Left colon (tissue), 2 donors: ENCODE results near the gene TCF4. TPM values are rescaled to one million over a fixed set of nuclear protein-coding genes. Genes with fewer than 3 reads are reported as not detected.
"Not testable (repeated sequence)": the region's sequence is repeated elsewhere in the genome, so short reads cannot be mapped to it uniquely, and the experiment has no call there.

Experiments
- ATAC-seq: fragments of 200-7000 bp; cut with Tn5 transposase; one replicate; pipeline ENCODE4 v1.9.1; 2020; ENCODE audit warnings: mild to moderate bottlenecking, moderate library complexity
- DNase-seq, 2 donors: peaks; one replicate each; pipeline ENCODE4 v3.0.0-alpha.2; 2020
- intact Hi-C, 2 donors: fragments of 100-400 bp; cut with DNase I in 1 of 2; cut with micrococcal nuclease in 1 of 2; formaldehyde crosslinking; loops; one replicate each; pipeline versions ENCODE4 v1.11.2 to v1.14.0; 2022; cut with DNase I, micrococcal nuclease
- total RNA-seq, 2 donors: library from RNA; stranded (reverse); fragmentation: NEBNext Ultra II Directional; extraction: Animal tissue kit (Norgen Biotek cat#: 25700); gene quantifications; one replicate each; pipeline ENCODE4 v1.2.1, GENCODE V29; 2021
- donor health status: DM: no; HTN: no; CAD: no.
- donor health status: DM: yes; HTN: yes; CAD: no.

Gene TCF4
- total RNA-seq, 2 donors from 2014 or later, result 12.3 to 30.4 TPM

DNA sequence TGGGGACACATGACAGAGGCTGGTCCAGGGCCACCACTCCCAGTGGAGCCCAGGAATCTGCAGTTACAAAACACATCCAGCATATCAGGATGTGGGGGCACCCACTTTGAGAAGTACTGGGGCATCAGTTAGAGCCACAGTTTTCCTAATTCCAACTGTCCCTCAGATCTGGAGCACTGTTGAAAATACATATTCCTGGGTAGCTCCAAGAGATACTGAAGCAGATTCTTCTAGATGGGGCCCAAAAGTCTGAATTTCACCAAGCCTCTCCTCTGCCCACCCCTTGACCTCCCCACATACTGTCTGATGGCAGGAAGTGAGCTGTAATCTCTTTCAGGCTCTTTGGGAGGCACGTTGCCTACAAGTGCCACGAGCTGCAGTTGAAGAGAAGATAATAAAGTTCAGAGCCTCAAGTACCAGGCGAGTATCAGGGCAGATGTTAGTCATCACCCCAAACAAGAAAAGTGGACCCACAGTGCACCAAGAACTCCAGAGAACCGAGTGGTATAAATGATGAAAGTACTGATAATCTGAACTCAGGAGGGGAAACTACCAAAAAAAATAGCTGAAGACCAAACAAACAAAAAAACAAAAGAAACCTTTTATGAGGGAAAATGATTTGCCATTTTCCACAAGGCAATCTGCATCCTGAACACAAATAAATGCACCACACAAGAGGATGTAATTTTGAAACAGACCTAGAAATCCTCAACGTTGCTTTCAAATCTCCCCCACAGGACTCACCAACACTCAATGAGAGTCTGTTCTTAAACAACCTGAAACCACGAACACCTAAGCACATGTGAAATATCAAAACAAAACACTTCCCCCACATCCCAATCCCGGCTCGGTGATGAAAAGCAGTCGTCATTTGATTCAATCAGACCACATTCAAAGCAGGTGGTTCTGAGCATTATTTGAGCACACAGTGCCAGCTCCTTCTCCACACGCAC, 98.7 kb downstream of the TCF4 start:
- intact Hi-C loops, result no loop called here
- no peak for ATAC-seq
- DNase-seq, result no peak

DNA sequence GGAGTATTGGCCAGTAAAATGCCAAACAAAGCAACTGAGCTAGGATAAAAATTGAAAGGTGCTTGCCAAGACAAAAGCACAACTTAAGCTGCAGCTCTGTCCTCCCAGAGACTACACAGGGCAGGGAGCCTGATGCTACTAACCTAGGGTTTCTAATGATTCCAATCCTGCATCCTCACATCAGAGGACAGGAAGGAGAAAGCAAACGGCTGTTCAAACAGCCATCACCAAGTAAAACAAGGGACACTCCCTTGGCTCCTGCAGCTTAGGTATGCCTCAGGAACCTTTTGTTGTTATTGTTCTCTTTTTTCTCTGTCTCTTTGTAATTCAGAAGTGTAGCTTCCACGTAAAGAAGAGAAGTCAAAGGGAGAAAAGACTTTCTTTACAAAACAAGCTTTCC, 99.5 kb downstream of the TCF4 start:
- intact Hi-C loops, result no loop called here
- ATAC-seq, result no peak
- no peak for DNase-seq

DNA sequence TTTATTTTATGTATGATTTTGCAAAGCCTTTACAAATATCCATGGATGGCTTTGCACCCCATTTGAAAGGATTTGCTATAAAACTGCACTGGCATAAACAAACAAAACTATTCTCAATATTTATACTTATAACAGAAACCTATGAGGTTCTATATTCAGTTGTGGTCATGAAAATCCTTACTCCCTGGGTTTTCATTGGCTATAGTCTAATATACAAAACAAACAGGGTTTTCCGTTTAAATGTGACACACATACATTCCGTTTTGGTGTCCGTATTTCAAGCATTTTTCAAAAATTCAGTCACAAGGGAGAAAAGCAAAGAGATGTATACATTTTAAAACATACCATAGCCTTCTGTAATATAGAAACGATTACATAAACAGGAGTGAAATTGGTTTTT, 100.0 kb downstream of the TCF4 start:
- no peak for DNase-seq
- intact Hi-C loops, result no loop called here
- no peak for ATAC-seq

DNA sequence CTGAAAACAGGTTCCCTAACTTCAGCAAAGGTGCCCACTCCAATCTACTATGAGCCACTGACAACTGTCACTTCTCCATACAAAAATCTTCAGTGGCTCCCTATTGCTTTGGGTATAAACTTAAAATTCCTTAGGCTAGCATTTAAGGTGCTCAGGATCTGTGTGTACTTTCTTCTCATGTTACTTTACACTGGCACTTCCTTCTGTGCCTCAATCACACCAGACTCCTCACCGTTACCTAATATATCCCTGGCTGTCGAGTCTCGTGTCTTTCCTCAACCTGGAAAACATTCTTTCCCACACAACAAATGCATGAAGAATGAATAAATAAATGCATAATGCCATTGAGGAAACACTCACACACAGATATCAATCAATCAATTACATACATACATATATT, 101.1 kb downstream of the TCF4 start:
- DNase-seq (no peak), ATAC-seq (no peak)
- intact Hi-C loops, result no loop called here

DNA sequence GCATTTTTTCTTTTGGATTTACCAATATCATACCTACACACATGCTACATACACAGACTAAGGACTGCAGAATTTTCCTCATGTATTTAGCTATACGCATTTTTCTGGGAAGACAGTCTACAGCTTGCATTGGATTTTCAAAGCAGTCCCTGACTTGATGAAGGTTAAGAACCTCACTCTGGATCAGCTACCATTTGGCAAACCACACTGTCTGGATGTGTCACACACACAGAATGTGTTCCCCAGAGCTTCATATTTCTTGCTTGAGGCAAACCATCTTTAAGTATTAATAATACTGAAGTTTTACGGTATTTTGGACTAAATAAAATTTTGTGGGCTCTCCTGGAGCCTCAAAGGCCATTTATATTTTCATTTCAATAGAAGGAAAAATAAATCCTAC, 102.3 kb downstream of the TCF4 start:
- no peak for ATAC-seq

DNA sequence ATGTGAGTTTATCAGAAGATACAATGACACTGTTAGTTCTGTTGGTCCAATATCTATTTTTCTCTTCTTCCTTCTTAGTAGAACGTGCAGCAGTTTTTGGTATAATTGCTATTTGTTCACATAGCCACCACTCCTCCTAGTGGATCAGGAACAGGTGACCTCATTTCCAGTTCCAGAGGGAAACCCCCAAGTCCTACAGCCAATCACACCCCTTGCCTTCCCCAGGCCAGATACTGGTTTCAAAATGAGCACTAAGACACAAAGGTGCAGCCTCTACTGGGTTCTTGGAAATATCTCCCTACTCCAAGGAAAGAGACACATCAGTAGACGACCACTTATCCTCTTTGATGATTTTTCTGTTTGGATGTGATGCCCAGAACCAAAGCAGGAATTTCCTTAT, 103.2 kb downstream of the TCF4 start:
- no peak for ATAC-seq
- intact Hi-C loops, result no loop called here
- DNase-seq, result no peak

More for the DNA sequence above, 102.3 kb downstream of the TCF4 start:
- DNase-seq, result no peak
- intact Hi-C loops, result no loop called here

DNA sequence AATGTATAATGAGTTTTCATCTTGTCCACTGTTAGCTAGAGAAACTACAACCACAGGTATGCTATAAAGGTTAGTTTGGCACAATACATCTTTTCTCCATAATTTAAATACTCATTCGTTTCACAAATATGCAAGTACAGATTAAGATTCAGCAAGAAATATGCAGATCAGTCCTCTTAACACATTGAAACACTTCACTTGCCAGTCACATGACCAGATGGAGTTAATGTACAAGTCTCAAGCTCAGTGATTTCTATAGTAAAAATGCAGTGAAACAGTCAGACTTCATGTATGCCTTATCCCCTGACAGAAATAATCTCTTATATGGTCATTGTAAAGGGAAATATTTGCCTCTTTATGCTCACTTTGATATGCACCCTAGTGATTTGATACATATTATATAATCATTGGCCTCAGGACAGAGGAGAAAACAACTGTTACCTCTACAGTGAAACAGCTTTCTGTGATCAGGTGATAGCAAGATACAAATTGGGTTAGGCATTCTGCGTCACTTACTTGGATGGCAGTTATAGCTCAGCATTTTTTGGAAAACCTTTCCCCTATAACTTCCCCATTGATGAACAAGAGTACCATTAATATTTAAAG, 104.6 kb downstream of the TCF4 start:
- intact Hi-C loops, result no loop called here
- DNase-seq, result no peak
- no peak for ATAC-seq

DNA sequence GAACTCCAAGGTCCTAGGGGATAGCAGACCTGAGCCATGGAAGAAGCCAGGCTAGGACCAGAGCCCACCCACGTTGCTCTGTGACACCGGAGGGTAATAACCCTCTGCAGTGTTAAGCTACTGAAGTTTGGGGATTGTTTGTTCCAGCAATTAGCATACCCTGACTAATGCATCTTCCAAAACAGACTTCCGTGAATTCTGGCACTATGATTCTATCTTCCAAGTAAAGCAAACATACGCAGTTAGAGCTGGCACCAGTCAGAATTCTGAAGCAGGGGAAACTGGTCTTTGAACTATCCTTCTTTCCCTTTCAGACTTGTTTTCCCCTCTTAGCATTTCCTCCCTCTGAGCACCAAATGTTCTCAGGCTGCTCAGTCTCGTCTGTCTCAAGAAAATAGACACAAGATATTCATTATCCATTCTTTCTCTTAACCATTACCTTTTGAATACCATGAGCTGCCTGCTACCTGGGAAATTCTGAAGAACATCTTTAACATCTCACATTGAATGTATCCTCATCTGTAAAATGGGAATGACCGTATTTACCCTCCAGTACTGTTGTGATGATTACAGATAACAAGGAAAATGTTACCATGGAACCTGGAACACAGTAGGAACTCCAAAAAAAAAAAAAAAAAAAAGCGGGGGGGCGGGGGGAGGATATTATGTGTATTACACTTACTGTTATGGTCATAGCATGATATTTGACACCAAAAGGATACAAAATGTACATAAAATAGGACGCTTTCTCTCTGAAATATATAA, 108.2 kb downstream of the TCF4 start:
- DNase-seq (no peak), ATAC-seq (no peak)
- intact Hi-C loops, result no loop called here

DNA sequence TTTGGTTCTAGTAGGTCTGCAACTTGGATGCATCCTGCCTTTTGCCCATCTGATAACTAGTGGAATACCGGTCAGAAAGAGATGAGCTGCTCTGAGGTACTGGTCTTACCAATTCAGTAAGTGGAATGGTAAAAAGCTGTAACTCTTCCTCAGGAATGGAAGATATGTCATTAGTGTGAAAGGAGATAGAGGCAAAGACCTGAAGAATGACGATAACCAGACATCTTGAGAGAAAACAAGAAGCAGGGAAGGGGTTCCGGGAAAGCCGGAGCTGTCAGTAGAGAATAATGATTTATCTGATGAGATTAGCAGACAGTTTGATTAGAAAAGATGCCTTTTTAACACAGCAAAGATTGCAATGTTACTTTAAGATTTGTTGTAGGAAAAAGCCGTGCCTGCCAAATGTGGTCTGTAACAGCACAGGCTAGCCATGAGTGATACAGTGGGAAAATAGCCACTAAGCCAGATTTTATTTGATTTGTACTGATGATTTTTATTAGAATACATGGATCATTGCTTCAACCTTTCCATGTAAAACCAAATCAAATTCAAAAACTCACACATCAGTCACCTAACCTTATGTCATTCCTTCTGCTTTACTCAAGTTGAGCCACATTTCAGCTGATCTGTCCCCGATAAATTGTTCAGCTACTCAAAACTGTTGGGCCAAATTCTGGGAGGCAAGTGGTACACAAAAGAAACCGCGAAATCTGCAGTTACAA, 110.0 kb downstream of the TCF4 start:
- intact Hi-C loops, result no loop called here
- ATAC-seq (no peak), DNase-seq (no peak)

DNA sequence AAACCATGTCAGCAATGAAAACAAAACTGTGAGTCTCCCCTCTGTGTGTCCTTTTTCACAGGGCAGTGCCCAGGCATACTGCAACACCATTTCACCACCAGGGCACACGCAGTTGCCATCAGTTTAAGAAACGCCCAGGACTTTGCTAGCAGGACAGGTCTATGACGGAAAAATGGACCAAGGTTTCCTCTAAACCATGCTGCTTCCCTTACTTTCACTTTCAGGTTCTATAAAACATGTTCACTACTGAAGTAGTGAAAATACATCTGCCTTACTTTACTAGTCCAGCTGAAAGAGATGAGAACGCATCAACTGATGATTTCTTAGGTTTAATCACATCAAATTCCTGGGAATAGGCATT, 110.5 kb downstream of the TCF4 start:
- intact Hi-C loops, result no loop called here
- DNase-seq (no peak), ATAC-seq (no peak)

DNA sequence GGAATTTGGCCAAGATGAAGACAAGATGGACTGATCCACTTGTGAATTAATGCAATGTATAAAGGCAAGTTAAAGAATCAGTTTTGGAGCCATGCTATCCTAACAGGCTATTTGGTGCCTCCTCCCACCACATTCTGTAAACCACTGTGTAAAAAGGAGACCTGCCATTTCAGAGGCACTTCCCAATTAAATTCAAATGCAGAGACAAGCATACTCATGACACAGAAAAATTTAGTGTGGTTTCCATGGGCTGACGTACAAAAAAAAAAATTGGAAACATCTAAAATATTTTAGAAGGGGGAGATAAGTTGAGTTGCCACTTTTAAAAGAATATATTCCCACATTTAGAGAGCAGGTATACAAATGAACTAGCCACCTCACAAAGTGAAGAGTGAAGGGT, 112.1 kb downstream of the TCF4 start:
- ATAC-seq, result no peak
- intact Hi-C loops, result no loop called here
- no peak for DNase-seq

DNA sequence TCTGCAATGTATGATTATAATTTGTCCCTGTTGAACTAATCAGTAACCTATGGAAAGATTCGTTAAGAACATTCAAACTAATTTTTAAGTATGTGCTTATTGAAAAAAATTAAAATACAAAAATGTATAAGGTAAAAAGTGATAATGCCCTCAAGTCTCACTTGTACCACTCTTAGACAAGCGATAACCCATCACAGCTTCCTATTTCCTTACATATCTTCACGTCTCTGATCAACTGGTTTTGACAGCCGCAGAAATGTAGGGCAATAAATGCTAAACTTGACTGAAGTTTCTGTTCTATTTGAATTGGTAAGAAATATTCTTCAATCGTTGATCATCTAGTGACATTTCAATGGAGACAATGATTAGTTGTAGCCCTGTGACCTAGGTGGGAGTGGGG, 112.5 kb downstream of the TCF4 start:
- intact Hi-C loops, result no loop called here
- no peak for ATAC-seq

DNA sequence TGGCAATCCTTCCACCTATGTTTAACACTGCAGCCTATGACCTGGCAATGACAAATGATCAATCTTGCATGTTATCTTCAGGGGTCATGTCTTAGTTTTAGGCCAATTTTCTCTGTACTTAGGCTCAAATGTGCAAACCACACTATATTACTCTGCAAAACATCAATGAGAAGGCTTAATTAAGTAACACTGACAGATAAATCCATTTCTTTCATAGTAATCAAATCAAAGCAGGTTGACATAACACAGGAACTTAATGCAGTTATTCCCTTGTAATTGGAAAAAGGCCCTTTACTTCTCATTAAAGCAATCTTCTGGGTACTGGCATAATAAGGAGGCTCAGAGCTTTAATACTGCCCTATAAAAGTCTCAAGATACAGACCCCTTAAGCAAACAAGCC, 114.4 kb downstream of the TCF4 start:
- ATAC-seq, result no peak
- intact Hi-C loops, result no loop called here
- DNase-seq, result no peak

More for the DNA sequence above, 112.5 kb downstream of the TCF4 start:
- DNase-seq, result no peak

DNA sequence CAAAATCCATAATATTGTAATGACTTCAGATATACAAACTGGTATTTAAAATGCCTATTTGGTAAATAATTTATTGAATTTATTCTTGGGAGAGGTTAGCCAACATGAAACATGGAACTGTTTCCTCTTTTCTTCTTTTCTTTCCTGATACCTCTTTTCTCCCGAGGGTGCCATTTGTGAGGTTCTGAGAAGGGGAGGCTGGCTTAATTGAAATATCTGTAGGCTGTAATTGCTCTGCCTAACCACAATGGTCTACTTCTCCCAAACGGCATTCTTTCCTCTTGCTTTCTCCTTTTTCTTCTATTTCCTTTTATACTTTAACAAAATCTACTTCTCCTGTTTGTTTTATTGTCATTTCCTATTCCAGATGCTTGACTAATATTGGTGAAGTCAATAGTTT, 114.9 kb downstream of the TCF4 start:
- intact Hi-C loops, result no loop called here
- no peak for DNase-seq
- no peak for ATAC-seq

DNA sequence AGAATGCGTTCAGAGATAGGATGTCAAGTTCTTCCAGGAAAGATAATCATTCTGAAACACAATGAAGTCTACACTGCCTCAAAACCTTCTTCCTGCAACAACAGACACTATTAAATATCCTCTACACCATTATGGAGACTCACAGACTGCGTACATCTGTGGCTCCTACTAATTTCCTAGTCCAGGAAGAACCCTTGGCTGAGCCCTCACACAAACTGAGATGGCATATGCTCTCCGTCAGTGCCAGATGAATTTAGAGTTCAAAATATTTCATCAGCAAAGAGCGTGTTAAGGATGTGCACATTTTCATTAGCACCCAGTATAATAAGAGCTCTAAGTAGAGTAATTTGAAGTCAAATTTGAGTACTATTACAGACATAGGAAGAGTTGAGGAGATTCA, 117.2 kb downstream of the TCF4 start:
- intact Hi-C loops, result no loop called here
- DNase-seq (no peak), ATAC-seq (no peak)

DNA sequence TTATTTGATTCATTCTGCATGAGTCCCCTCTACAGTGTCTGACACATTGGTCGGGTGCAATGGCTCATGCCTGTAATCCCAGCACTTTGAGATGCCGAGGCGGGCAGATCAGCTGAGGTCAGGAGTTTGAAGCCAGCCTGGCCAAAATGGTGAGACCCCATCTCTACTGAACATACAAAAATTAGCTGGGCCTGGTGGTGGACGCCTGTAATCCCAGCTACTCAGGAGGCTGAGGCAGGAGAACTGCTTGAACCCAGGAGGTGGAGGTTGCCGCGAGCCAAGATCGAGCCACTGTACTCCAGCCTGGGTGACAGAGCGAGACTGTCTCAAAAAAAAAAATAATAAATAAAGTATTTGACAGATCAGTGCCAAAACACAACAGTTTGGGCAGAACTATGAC, 118.9 kb downstream of the TCF4 start:
- DNase-seq, intact Hi-C loops, ATAC-seq: not testable (repeated sequence)

DNA sequence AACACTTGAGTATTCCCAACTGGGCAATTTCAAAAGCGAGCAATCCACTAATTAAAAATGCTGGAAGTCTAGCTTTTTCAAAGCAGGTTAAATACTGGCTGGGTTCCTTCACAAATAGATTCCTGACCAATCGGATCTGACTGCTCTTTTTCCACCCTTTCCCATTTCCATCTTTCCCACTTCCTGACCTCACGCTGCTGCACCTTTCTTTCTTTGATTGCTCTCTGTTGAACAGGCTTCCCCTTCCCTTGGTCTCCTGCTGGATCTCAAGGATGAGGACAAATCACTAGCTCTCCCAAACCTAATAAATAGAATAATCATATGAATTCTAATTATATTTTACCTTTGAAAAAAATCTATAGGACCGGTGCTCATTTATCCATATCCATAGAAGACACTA, 121.2 kb downstream of the TCF4 start:
- ATAC-seq (no peak), DNase-seq (no peak)
- intact Hi-C loops, result no loop called here

DNA sequence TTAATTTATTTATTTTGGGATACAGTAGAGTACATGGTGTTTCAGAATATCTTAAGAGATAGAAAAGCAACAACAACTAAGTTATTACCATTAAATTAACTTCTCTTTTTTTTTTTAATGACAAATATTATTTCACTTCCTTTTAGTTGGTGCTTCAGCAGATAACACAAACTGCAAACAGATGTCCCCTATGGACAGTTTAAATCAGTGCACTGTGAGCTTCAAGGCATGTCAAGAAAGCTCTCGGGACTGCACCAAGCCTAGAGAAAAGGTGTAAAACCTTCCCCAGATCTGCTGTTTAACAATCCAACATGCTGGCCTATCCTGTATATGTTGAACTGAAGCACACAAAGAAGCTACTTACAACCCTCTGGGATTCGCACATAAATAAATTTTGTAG, 122.7 kb downstream of the TCF4 start:
- DNase-seq, result no peak
- ATAC-seq, result no peak
- intact Hi-C loops, result no loop called here

DNA sequence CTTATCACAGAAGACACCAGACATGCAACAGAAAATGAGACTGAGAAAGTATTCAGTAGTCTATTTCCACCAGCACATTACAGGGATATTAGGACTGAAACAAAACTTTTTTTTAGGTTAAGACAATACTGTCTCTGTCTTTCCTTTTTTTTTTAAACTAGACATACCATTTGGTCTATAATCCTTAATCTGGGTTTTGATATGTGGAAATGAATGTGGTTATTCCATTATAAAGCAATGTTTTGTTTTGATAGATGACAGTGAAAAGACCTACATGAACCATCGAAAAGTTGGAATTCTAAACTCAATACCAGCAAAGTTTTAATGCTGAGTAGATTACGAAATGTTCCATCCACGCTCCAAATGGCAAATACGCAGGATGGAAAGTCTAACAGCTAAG, 123.4 kb downstream of the TCF4 start:
- ATAC-seq, result no peak
- intact Hi-C loops, result no loop called here
- DNase-seq, result no peak
